Measurements from ENCODE around the gene FBXO15. TPM values are rescaled to one million over a fixed set of nuclear protein-coding genes. Genes with fewer than 3 reads are reported as not detected.
A peak's percentile ranks its signal among the peaks of the same experiment; 100 is the strongest.

Gene FBXO15
- total RNA-seq: 1 to 10 TPM; 3.0 to 3.8 TPM

GRCh38 chr18:74147779-74148542 lies at the start of gene FBXO15, which contains the start of gene TIMM21:
Gene FBXO15, minus strand, starts transcription at chr18:74147834. Its CDS starts 49 bp downstream, at chr18:74147785.
Gene TIMM21, plus strand, starts transcription at chr18:74148523. Its CDS starts 286 bp downstream, at chr18:74148809.
- Mint-ChIP-seq H3K4me1 (peaks cover 49% of the 10 kb centered on the region), H3K27ac (peak within 1 kb of the TSS; percentile 99), H3K4me3 (peak within 1 kb of the TSS; percentile 98), H3K9me3 (peaks cover 2% of the 10 kb centered on the region), H3K36me3 (peaks cover 37% of the 10 kb centered on the region), H3K27me3 (peaks cover 6% of the 10 kb centered on the region)
- DNase-seq: peak; percentile 96

GRCh38 chr18:74196220-74197119 lies 48.8 kb upstream of the FBXO15 start:
- no peaks in the 10 kb centered on the region for H3K9me3 Mint-ChIP-seq
- H3K27me3 Mint-ChIP-seq: peaks cover 4% of the 10 kb centered on the region
- peak; percentile 31 for DNase-seq

GRCh38 chr18:74194691-74195090 lies 47.1 kb upstream of the FBXO15 start:
- Mint-ChIP-seq H3K4me3 (no peak overlapping the region), H3K4me1 (peaks cover 7% of the 10 kb centered on the region), H3K27me3 (peaks cover 4% of the 10 kb centered on the region), H3K27ac (no peak overlapping the region), H3K9me3 (no peaks in the 10 kb centered on the region), H3K36me3 (no peaks in the 10 kb centered on the region)
- no peak for DNase-seq

More at GRCh38 chr18:74196220-74197119, 48.8 kb upstream of the FBXO15 start:
- Mint-ChIP-seq H3K27ac (peak overlapping the region; percentile 42), H3K4me3 (peak overlapping the region; percentile 73), H3K4me1 (peaks cover 7% of the 10 kb centered on the region), H3K36me3 (no peaks in the 10 kb centered on the region)

GRCh38 chr18:74191577-74191976 lies 43.9 kb upstream of the FBXO15 start:
- peaks cover 4% of the 10 kb centered on the region for H3K27me3 Mint-ChIP-seq
- no peak overlapping the region for H3K27ac Mint-ChIP-seq
- H3K9me3 Mint-ChIP-seq: no peaks in the 10 kb centered on the region
- H3K4me1 Mint-ChIP-seq: peaks cover 7% of the 10 kb centered on the region
- no peak for DNase-seq
- no peaks in the 10 kb centered on the region for H3K36me3 Mint-ChIP-seq
- no peak overlapping the region for H3K4me3 Mint-ChIP-seq

GRCh38 chr18:74190086-74190485 lies 42.5 kb upstream of the FBXO15 start:
- DNase-seq: no peak
- H3K9me3 Mint-ChIP-seq: no peaks in the 10 kb centered on the region
- H3K27ac Mint-ChIP-seq: no peak overlapping the region
- H3K4me1 Mint-ChIP-seq: no peaks in the 10 kb centered on the region
- no peak overlapping the region for H3K4me3 Mint-ChIP-seq
- H3K27me3 Mint-ChIP-seq: peaks cover 4% of the 10 kb centered on the region
- H3K36me3 Mint-ChIP-seq: no peaks in the 10 kb centered on the region

- Mint-ChIP-seq H3K9me3 (no peaks in the 10 kb centered on the region), H3K27me3 (peaks cover 7% of the 10 kb centered on the region), H3K4me3 (no peak overlapping the region), H3K4me1 (no peaks in the 10 kb centered on the region), H3K27ac (no peak overlapping the region), H3K36me3 (no peaks in the 10 kb centered on the region)
- no peak for DNase-seq
Measured at GRCh38 chr18:74186661-74187060, 39.0 kb upstream of the FBXO15 start.

- Mint-ChIP-seq H3K27me3 (peaks cover 7% of the 10 kb centered on the region), H3K4me3 (no peak overlapping the region), H3K36me3 (no peaks in the 10 kb centered on the region), H3K27ac (no peak overlapping the region), H3K4me1 (no peaks in the 10 kb centered on the region), H3K9me3 (no peaks in the 10 kb centered on the region)
- DNase-seq: no peak
Measured at GRCh38 chr18:74185860-74186259, 38.2 kb upstream of the FBXO15 start.

GRCh38 chr18:74184875-74185274 lies 37.2 kb upstream of the FBXO15 start:
- DNase-seq: no peak
- H3K36me3 Mint-ChIP-seq: no peaks in the 10 kb centered on the region
- no peak overlapping the region for H3K27ac Mint-ChIP-seq
- no peaks in the 10 kb centered on the region for H3K9me3 Mint-ChIP-seq
- no peaks in the 10 kb centered on the region for H3K4me1 Mint-ChIP-seq
- H3K4me3 Mint-ChIP-seq: no peak overlapping the region
- peaks cover 7% of the 10 kb centered on the region for H3K27me3 Mint-ChIP-seq

- Mint-ChIP-seq H3K27me3 (peaks cover 7% of the 10 kb centered on the region), H3K27ac (no peak overlapping the region), H3K4me3 (no peak overlapping the region), H3K4me1 (no peaks in the 10 kb centered on the region), H3K36me3 (no peaks in the 10 kb centered on the region), H3K9me3 (no peaks in the 10 kb centered on the region)
- DNase-seq: no peak
Measured at GRCh38 chr18:74183130-74183529, 35.5 kb upstream of the FBXO15 start.

- no peaks in the 10 kb centered on the region for H3K4me1 Mint-ChIP-seq
- no peak for DNase-seq
- peaks cover 7% of the 10 kb centered on the region for H3K27me3 Mint-ChIP-seq
- no peaks in the 10 kb centered on the region for H3K9me3 Mint-ChIP-seq
- H3K27ac Mint-ChIP-seq: no peak overlapping the region
- no peak overlapping the region for H3K4me3 Mint-ChIP-seq
- no peaks in the 10 kb centered on the region for H3K36me3 Mint-ChIP-seq
Measured at GRCh38 chr18:74182335-74182734, 34.7 kb upstream of the FBXO15 start.

GRCh38 chr18:74179623-74180199 lies 32.1 kb upstream of the FBXO15 start:
- H3K9me3 Mint-ChIP-seq: no peaks in the 10 kb centered on the region
- peaks cover 12% of the 10 kb centered on the region for H3K27me3 Mint-ChIP-seq
- no peak for DNase-seq
- H3K27ac Mint-ChIP-seq: no peak overlapping the region
- no peaks in the 10 kb centered on the region for H3K36me3 Mint-ChIP-seq
- no peak overlapping the region for H3K4me3 Mint-ChIP-seq
- no peaks in the 10 kb centered on the region for H3K4me1 Mint-ChIP-seq

GRCh38 chr18:74178884-74179283 lies 31.2 kb upstream of the FBXO15 start:
- Mint-ChIP-seq H3K27ac (no peak overlapping the region), H3K4me1 (no peaks in the 10 kb centered on the region), H3K4me3 (no peak overlapping the region), H3K27me3 (peaks cover 12% of the 10 kb centered on the region), H3K9me3 (no peaks in the 10 kb centered on the region), H3K36me3 (no peaks in the 10 kb centered on the region)
- DNase-seq: no peak

- no peaks in the 10 kb centered on the region for H3K9me3 Mint-ChIP-seq
- no peaks in the 10 kb centered on the region for H3K36me3 Mint-ChIP-seq
- no peak overlapping the region for H3K4me3 Mint-ChIP-seq
- H3K27ac Mint-ChIP-seq: no peak overlapping the region
- DNase-seq: no peak
- peaks cover 20% of the 10 kb centered on the region for H3K27me3 Mint-ChIP-seq
- peaks cover 5% of the 10 kb centered on the region for H3K4me1 Mint-ChIP-seq
Measured at GRCh38 chr18:74175658-74176057, 28.0 kb upstream of the FBXO15 start.

GRCh38 chr18:74173434-74173750 lies 25.8 kb upstream of the FBXO15 start:
- Mint-ChIP-seq H3K27ac (no peak overlapping the region), H3K9me3 (no peaks in the 10 kb centered on the region), H3K27me3 (peaks cover 20% of the 10 kb centered on the region), H3K36me3 (no peaks in the 10 kb centered on the region), H3K4me3 (no peak overlapping the region), H3K4me1 (peaks cover 5% of the 10 kb centered on the region)
- DNase-seq: no peak

Data from activated naive CD8-positive, alpha-beta T cell treated with anti-CD3 and anti-CD28 coated beads for 36 hours (primary cell).